Neuronal stem cell (in vitro differentiated cells): Measurements from ENCODE around the gene PPP1R14D.
A peak's percentile ranks its signal among the peaks of the same experiment; 100 is the strongest.

Experiments
- DNase-seq: peaks from one replicate; pipeline ENCODE4 v3.0.0-alpha.2; 2013; ENCODE audit warnings: low spot score
- H2AFZ ChIP-seq: one replicate; pipeline ENCODE4 v1.6.1; 2013; ENCODE audit warnings: mild to moderate bottlenecking, low read length, inconsistent platforms
- H2AK5ac ChIP-seq: 2 replicates; pipeline ENCODE4 v1.6.1; 2013; ENCODE audit warnings: low read depth, mild to moderate bottlenecking, inconsistent platforms, low read length, moderate library complexity, mixed read lengths
- H2BK120ac ChIP-seq: 2 replicates; pipeline ENCODE4 v1.6.1; 2013; ENCODE audit warnings: low read depth, mild to moderate bottlenecking, inconsistent platforms, low read length, moderate library complexity, mixed read lengths
- H2BK12ac ChIP-seq: one replicate; pipeline ENCODE4 v1.6.1; 2013; ENCODE audit warnings: low read length, inconsistent platforms
- H2BK15ac ChIP-seq: 2 replicates; pipeline ENCODE4 v1.6.1; 2013; ENCODE audit warnings: mild to moderate bottlenecking, low read length, inconsistent platforms, mixed read lengths
- H2BK5ac ChIP-seq: one replicate; pipeline ENCODE4 v1.6.1; 2013; ENCODE audit warnings: inconsistent platforms, mild to moderate bottlenecking, low read length, moderate library complexity
- H3K14ac ChIP-seq: one replicate; pipeline ENCODE4 v1.6.1; 2013; ENCODE audit warnings: low read length, inconsistent platforms
- H3K18ac ChIP-seq: 2 replicates; pipeline ENCODE4 v1.6.1; 2013; ENCODE audit warnings: low read length, inconsistent platforms
- H3K23ac ChIP-seq: 2 replicates; pipeline ENCODE4 v1.6.1; 2013; ENCODE audit warnings: low read depth, mild to moderate bottlenecking, mixed read lengths, low read length, inconsistent platforms; ENCODE audit not compliant: poor library complexity
- H3K27ac ChIP-seq: replicated peaks from 3 replicates; pipeline ENCODE4 v1.5.1; 2013; ENCODE audit warnings: low read length, inconsistent platforms
- H3K27me3 ChIP-seq, 3 experiments: 2 replicates each; pipeline ENCODE4 v1.6.1; 2013; ENCODE audit warnings: low read length in 3 of 3, mild to moderate bottlenecking in 2 of 3, inconsistent platforms in 1 of 3, low read depth in 1 of 3, mixed read lengths in 1 of 3, moderate library complexity in 1 of 3; ENCODE audit not compliant: control insufficient read depth in 3 of 3, insufficient read depth in 3 of 3
- H3K36me3 ChIP-seq, 2 donors: replicated peaks in 1 of 2; 2 replicates each; pipeline ENCODE4 v1.6.1; 2013; ENCODE audit warnings: low read length in 2 of 2; ENCODE audit not compliant: control insufficient read depth in 2 of 2, insufficient read depth in 2 of 2
- H3K4ac ChIP-seq: 2 replicates; pipeline ENCODE4 v1.6.1; 2013; ENCODE audit warnings: inconsistent platforms, mild to moderate bottlenecking, low read length, moderate library complexity
- H3K4me1 ChIP-seq, 2 donors: 1 replicate in 1 of 2; 2 replicates in 1 of 2; pipeline ENCODE4 v1.6.1; 2013; ENCODE audit warnings: low read length in 2 of 2, low read depth in 1 of 2; ENCODE audit not compliant: control insufficient read depth in 2 of 2, insufficient read depth in 1 of 2
- H3K4me2 ChIP-seq: one replicate; pipeline ENCODE4 v1.6.1; 2013; ENCODE audit warnings: mild to moderate bottlenecking, low read length, inconsistent platforms; ENCODE audit not compliant: insufficient read depth, poor library complexity, severe bottlenecking
- H3K4me3 ChIP-seq, 2 donors: 2 replicates each; pipeline ENCODE4 v1.5.1; 2013; ENCODE audit warnings: low read length in 2 of 2, mild to moderate bottlenecking in 2 of 2, inconsistent platforms in 1 of 2, moderate library complexity in 1 of 2
- H3K79me1 ChIP-seq: one replicate; pipeline ENCODE4 v1.6.1; 2013; ENCODE audit warnings: low read depth, mild to moderate bottlenecking, inconsistent platforms, low read length, moderate library complexity
- H3K9ac ChIP-seq: one replicate; pipeline ENCODE4 v1.6.1; 2013; ENCODE audit warnings: mild to moderate bottlenecking, low read depth, low read length, inconsistent platforms; ENCODE audit not compliant: poor library complexity
- H3K9me3 ChIP-seq, 2 donors: replicated peaks in 1 of 2; 2 replicates each; pipeline versions ENCODE3 to v1.6.1; 2013; ENCODE audit warnings: low read length in 2 of 2, mild to moderate bottlenecking in 2 of 2, inconsistent platforms in 1 of 2, low read depth in 1 of 2, mixed read lengths in 1 of 2, moderate library complexity in 1 of 2; ENCODE audit not compliant: control insufficient read depth in 2 of 2, insufficient read depth in 1 of 2
- H4K8ac ChIP-seq: one replicate; pipeline ENCODE4 v1.6.1; 2013; ENCODE audit warnings: low read depth, mild to moderate bottlenecking, inconsistent platforms, low read length, moderate library complexity
- H4K91ac ChIP-seq: one replicate; pipeline ENCODE4 v1.6.1; 2013; ENCODE audit warnings: low read length, low read depth, mild to moderate bottlenecking, inconsistent platforms; ENCODE audit not compliant: poor library complexity
- WGBS, 2 donors: extraction: QIAGEN DNeasy Blood & Tissue Kit; methylation state at CpG; one replicate each; pipeline ENCODE4 v1.1.7; 2013; ENCODE audit warnings: missing lambda C conversion rate in 2 of 2, mixed read lengths in 1 of 2; ENCODE audit not compliant: insufficient read length in 2 of 2, insufficient replicate concordance in 1 of 2; ENCODE audit errors: extremely low coverage in 2 of 2; 5-methylcytosine and 5-hydroxymethylcytosine counted together

Gene PPP1R14D

GRCh38 chr15:40785164-40785563 is 43.3 kb downstream of the PPP1R14D start:
- H3K23ac ChIP-seq, result no peak overlapping the region
- no peak overlapping the region for H2BK120ac ChIP-seq
- no peak overlapping the region for H2AFZ ChIP-seq
- H3K27me3 ChIP-seq, result no peaks in the 10 kb centered on the region
- H2BK5ac ChIP-seq, result no peak overlapping the region
- no peak overlapping the region for H3K14ac ChIP-seq
- no peak for DNase-seq
- H3K4me3 ChIP-seq, result no peak overlapping the region
- H3K4me2 ChIP-seq, result no peak overlapping the region
- H2AK5ac ChIP-seq, result no peak overlapping the region
- peaks cover 1% of the 10 kb centered on the region for H3K79me1 ChIP-seq
- H3K36me3 ChIP-seq, result peaks cover 0 to 2% of the 10 kb centered on the region in 2 donors
- H3K9me3 ChIP-seq, result no peaks in the 10 kb centered on the region
- WGBS, 2 donors, result no CpG with 5 or more reads among the region's 3 CpGs
- no peak overlapping the region for H2BK12ac ChIP-seq
- H3K27ac ChIP-seq, result no peak overlapping the region
- H3K18ac ChIP-seq, result no peak overlapping the region
- H3K9ac ChIP-seq, result no peak overlapping the region
- H3K4me1 ChIP-seq, result peaks cover 0 to 2% of the 10 kb centered on the region in 2 donors
- no peak overlapping the region for H3K4ac ChIP-seq
- H4K91ac ChIP-seq, result no peak overlapping the region
- H2BK15ac ChIP-seq, result no peak overlapping the region
- H4K8ac ChIP-seq, result no peak overlapping the region

- WGBS, 2 donors, result no CpG with 5 or more reads among the region's 8 CpGs
- Histone ChIP-seq H2BK5ac (no peak overlapping the region), H3K4me2 (no peak overlapping the region), H2BK15ac (no peak overlapping the region), H3K27me3 (no peaks in the 10 kb centered on the region), H3K9ac (no peak overlapping the region), H2AK5ac (no peak overlapping the region), H3K9me3 (no peaks in the 10 kb centered on the region), H2BK120ac (no peak overlapping the region), H4K91ac (no peak overlapping the region), H3K18ac (no peak overlapping the region), H3K4me3 (no peak overlapping the region), H3K4me1 (no peaks in the 10 kb centered on the region), H3K36me3 (peaks cover 5 to 23% of the 10 kb centered on the region in 2 donors), H2BK12ac (no peak overlapping the region), H3K4ac (no peak overlapping the region), H3K79me1 (no peaks in the 10 kb centered on the region), H3K23ac (no peak overlapping the region), H3K27ac (no peak overlapping the region), H4K8ac (no peak overlapping the region), H3K14ac (no peak overlapping the region), H2AFZ (no peak overlapping the region)
- no peak for DNase-seq
Observed at GRCh38 chr15:40782609-40783227, 45.8 kb downstream of the PPP1R14D start.

- Histone ChIP-seq H2BK12ac (no peak overlapping the region), H2AFZ (no peak overlapping the region), H2BK15ac (no peak overlapping the region), H3K79me1 (peaks cover 2% of the 10 kb centered on the region), H4K8ac (no peak overlapping the region), H3K4me2 (no peak overlapping the region), H4K91ac (no peak overlapping the region), H3K36me3 (peaks cover 30 to 73% of the 10 kb centered on the region in 2 donors), H2BK120ac (no peak overlapping the region), H3K4ac (no peak overlapping the region), H3K27ac (no peak overlapping the region), H3K14ac (no peak overlapping the region), H3K9me3 (peaks cover 0 to 2% of the 10 kb centered on the region in 2 donors), H3K18ac (no peak overlapping the region), H3K4me3 (peak overlapping the region in 1 of 2 donors; percentile 14), H3K4me1 (no peaks in the 10 kb centered on the region), H2AK5ac (no peak overlapping the region), H3K27me3 (no peaks in the 10 kb centered on the region), H2BK5ac (no peak overlapping the region), H3K23ac (peak overlapping the region; percentile 14), H3K9ac (no peak overlapping the region)
- no CpG with 5 or more reads among the region's 11 CpGs for WGBS, 2 donors
- no peak for DNase-seq
Observed at GRCh38 chr15:40776537-40777141, 51.9 kb downstream of the PPP1R14D start.

- Histone ChIP-seq H2BK15ac (no peak overlapping the region), H3K18ac (no peak overlapping the region), H2AFZ (no peak overlapping the region), H3K27me3 (no peaks in the 10 kb centered on the region), H2AK5ac (no peak overlapping the region), H3K9me3 (peaks cover 0 to 2% of the 10 kb centered on the region in 2 donors), H3K4ac (no peak overlapping the region), H3K36me3 (peaks cover 30 to 77% of the 10 kb centered on the region in 2 donors), H3K14ac (no peak overlapping the region), H3K23ac (no peak overlapping the region), H3K9ac (no peak overlapping the region), H3K4me3 (no peak overlapping the region), H3K4me2 (no peak overlapping the region), H3K79me1 (peaks cover 2% of the 10 kb centered on the region), H2BK5ac (no peak overlapping the region), H4K91ac (no peak overlapping the region), H2BK120ac (no peak overlapping the region), H2BK12ac (no peak overlapping the region), H4K8ac (no peak overlapping the region), H3K4me1 (no peaks in the 10 kb centered on the region), H3K27ac (no peak overlapping the region)
- WGBS, 2 donors, result no CpG with 5 or more reads among the region's 14 CpGs
- no peak for DNase-seq
Observed at GRCh38 chr15:40775740-40776536, 52.6 kb downstream of the PPP1R14D start.
